SU-DHL-6 (cell line): ENCODE data around the gene ARNT2.

Experiments
- H2AFZ ChIP-seq: fragments of 200-600 bp; sonication (generic); 2 replicates; pipeline ENCODE4 v1.6.1; 2014; ENCODE audit warnings: low read depth, mild to moderate bottlenecking, moderate library complexity, mixed read lengths, antibody characterized with exemption, low read length; ENCODE audit not compliant: severe bottlenecking
- H3F3A ChIP-seq: fragments of 200-600 bp; shearing (Covaris generic); 2 replicates; pipeline ENCODE4 v1.6.0; 2016; ENCODE audit warnings: antibody characterized with exemption, mild to moderate bottlenecking; ENCODE audit not compliant: insufficient read depth
- H3K27ac ChIP-seq: fragments of 200-600 bp; sonication (generic); 2 replicates; pipeline ENCODE4 v1.5.1; 2016; ENCODE audit warnings: low read depth, mild to moderate bottlenecking, low read length, moderate library complexity, mixed read lengths
- H3K27me3 ChIP-seq: fragments of 200-600 bp; sonication (generic), shearing (Covaris generic); 2 replicates; pipeline ENCODE4 v1.6.0; 2014; ENCODE audit warnings: mild to moderate bottlenecking, low read length
- H3K36me3 ChIP-seq: fragments of 200-600 bp; sonication (generic); 2 replicates; pipeline ENCODE4 v1.6.1; 2014; ENCODE audit warnings: mild to moderate bottlenecking, low read length, mixed read lengths
- H3K4me2 ChIP-seq: fragments of 300-600, 200-600 bp; shearing (Covaris generic), sonication (generic); 2 replicates; pipeline ENCODE4 v1.6.0; 2014; ENCODE audit warnings: low read length, low read depth, mild to moderate bottlenecking; ENCODE audit not compliant: poor library complexity, severe bottlenecking
- H3K4me3 ChIP-seq: fragments of 200-600 bp; sonication (generic); 2 replicates; pipeline ENCODE4 v1.5.1; 2014; ENCODE audit warnings: antibody characterized with exemption, low read length, mild to moderate bottlenecking, mixed read lengths; ENCODE audit not compliant: insufficient read depth, poor library complexity, severe bottlenecking
- H3K79me2 ChIP-seq: fragments of 200-600 bp; sonication (generic); 2 replicates; pipeline ENCODE4 v1.6.1; 2014; ENCODE audit warnings: mild to moderate bottlenecking, low read length, moderate library complexity; ENCODE audit not compliant: insufficient read depth
- H3K9ac ChIP-seq: fragments of 200-600 bp; sonication (generic); 2 replicates; pipeline ENCODE4 v1.7.0; 2014; ENCODE audit warnings: mild to moderate bottlenecking, low read length
- H3K9me2 ChIP-seq: fragments of 200-600 bp; sonication (generic); replicated peaks from 2 replicates; pipeline ENCODE4 v1.6.1; 2014; ENCODE audit warnings: low read length; ENCODE audit not compliant: insufficient read depth
- H3K9me3 ChIP-seq: fragments of 200-600 bp; sonication (generic); 2 replicates; pipeline ENCODE4 v1.6.1; 2014; ENCODE audit warnings: low read length, mixed read lengths; ENCODE audit not compliant: insufficient read depth
- H4K20me1 ChIP-seq: fragments of 200-600 bp; sonication (generic); 2 replicates; pipeline ENCODE4 v1.6.1; 2014; ENCODE audit warnings: low read depth, mild to moderate bottlenecking, antibody characterized with exemption, low read length, moderate library complexity, mixed read lengths
- EZH2phosphoT487 ChIP-seq: fragments of 200-600 bp; sonication (generic), shearing (Covaris generic); conservative IDR thresholded peaks from 2 replicates; pipeline ENCODE4 v1.6.1; 2018; ENCODE audit warnings: mild to moderate bottlenecking, antibody characterized with exemption, low read length, moderate library complexity, mixed read lengths
- TF ChIP-seq, protein P1 (sequence below): fragments of 200-600 bp; sonication (generic); IDR thresholded peaks from one replicate; pipeline ENCODE4 v1.5.1; 2017; ENCODE audit warnings: antibody characterized with exemption, mild to moderate bottlenecking, low read length, moderate library complexity; ENCODE audit not compliant: insufficient read depth, poor library complexity, severe bottlenecking

Gene ARNT2

DNA sequence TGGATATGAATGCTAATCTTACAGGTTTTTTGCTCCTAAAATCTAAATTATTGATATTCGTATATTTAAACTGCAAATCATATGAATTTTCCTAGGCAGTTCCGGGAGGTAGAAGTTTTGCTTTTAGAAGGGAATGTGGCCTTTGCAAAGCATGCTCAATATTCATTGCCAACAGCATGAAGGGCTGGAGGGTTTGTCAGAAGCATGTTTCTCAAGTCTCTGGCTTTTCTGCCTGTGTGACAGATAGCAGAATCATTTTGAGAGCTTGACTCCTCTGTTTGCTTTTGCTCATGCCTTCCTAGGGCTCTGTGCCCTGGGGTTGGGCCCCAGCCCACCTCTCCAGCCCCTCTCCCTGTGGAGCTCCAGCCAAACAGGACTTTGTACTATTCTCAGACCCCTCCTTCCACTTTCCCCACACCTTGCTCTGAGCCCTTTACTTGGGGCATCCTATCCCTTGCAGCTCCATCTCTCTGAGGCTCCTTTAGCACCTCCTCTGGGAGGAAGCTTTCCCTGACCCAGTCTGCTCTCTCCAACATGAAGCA is 91.3 kb downstream of the ARNT2 start:
- Histone ChIP-seq H3K27ac (no peak overlapping the region), H3K9ac (no peak overlapping the region), H3K4me3 (no peak overlapping the region), H3F3A (no peaks in the 10 kb centered on the region), H3K9me3 (no peaks in the 10 kb centered on the region), H3K4me2 (no peak overlapping the region), H3K79me2 (no peaks in the 10 kb centered on the region), H3K27me3 (no peaks in the 10 kb centered on the region), H3K36me3 (no peaks in the 10 kb centered on the region), H2AFZ (no peak overlapping the region), H3K9me2 (no peaks in the 10 kb centered on the region), H4K20me1 (no peaks in the 10 kb centered on the region)
- TF ChIP-seq, protein P1, sequence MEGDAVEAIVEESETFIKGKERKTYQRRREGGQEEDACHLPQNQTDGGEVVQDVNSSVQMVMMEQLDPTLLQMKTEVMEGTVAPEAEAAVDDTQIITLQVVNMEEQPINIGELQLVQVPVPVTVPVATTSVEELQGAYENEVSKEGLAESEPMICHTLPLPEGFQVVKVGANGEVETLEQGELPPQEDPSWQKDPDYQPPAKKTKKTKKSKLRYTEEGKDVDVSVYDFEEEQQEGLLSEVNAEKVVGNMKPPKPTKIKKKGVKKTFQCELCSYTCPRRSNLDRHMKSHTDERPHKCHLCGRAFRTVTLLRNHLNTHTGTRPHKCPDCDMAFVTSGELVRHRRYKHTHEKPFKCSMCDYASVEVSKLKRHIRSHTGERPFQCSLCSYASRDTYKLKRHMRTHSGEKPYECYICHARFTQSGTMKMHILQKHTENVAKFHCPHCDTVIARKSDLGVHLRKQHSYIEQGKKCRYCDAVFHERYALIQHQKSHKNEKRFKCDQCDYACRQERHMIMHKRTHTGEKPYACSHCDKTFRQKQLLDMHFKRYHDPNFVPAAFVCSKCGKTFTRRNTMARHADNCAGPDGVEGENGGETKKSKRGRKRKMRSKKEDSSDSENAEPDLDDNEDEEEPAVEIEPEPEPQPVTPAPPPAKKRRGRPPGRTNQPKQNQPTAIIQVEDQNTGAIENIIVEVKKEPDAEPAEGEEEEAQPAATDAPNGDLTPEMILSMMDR = no peak
- TF ChIP-seq EZH2phosphoT487 = no peak

DNA sequence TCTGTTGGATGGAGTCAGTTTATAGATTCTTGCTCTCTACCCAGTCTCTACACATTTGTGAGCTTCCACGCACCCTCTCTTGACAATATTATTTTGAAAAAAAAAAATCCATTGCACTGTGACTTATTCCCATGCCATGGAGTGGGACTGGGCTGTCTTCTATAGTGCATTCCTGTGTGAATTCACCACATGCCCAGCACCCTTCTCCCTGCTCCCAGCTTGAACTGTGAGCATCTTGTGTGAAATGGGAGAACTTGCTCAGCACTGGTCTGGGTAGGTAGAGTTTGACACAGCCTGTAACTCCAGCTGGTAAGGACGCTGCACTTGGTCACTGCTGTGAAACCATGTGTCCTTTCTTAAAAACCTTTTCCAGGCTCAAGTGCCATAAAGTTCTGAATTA is 91.9 kb downstream of the ARNT2 start:
- no peaks in the 10 kb centered on the region for H3K9me2 ChIP-seq
- no peak overlapping the region for H3K4me2 ChIP-seq
- H3K9ac ChIP-seq = no peak overlapping the region
- TF ChIP-seq, protein P1 = no peak
- no peak for TF ChIP-seq EZH2phosphoT487
- H3K9me3 ChIP-seq = no peaks in the 10 kb centered on the region
- no peak overlapping the region for H3K4me3 ChIP-seq
- no peaks in the 10 kb centered on the region for H3K27me3 ChIP-seq
- no peaks in the 10 kb centered on the region for H3K79me2 ChIP-seq
- H2AFZ ChIP-seq = no peak overlapping the region
- H3K36me3 ChIP-seq = no peaks in the 10 kb centered on the region
- no peak overlapping the region for H3K27ac ChIP-seq
- H4K20me1 ChIP-seq = no peaks in the 10 kb centered on the region
- H3F3A ChIP-seq = no peaks in the 10 kb centered on the region

DNA sequence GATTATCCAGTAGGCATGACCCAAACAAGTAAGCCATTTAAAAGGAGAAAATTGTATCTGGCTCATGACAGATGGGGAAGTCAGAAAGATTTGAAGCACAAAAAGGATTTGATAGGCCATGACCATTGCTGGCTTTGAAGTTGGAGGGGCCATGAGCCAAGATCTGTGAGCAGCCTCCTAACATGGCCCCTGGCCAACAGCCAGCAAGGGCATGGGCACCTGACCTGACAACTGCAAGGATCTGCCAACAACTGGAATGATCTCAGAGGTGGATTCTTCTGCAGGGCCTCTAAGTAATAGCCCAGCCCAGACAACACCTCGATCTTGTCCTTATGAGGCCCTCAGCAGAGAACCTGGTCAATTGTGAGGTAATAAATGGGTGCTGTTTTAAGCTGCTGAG is 93.0 kb downstream of the ARNT2 start:
- no peaks in the 10 kb centered on the region for H3K9me3 ChIP-seq
- TF ChIP-seq EZH2phosphoT487 = no peak
- TF ChIP-seq, protein P1 = no peak
- no peaks in the 10 kb centered on the region for H3K27me3 ChIP-seq
- H4K20me1 ChIP-seq = no peaks in the 10 kb centered on the region
- no peaks in the 10 kb centered on the region for H3K79me2 ChIP-seq
- H3K36me3 ChIP-seq = no peaks in the 10 kb centered on the region
- H3F3A ChIP-seq = no peaks in the 10 kb centered on the region
- H3K27ac ChIP-seq = no peak overlapping the region
- no peak overlapping the region for H2AFZ ChIP-seq
- no peak overlapping the region for H3K4me3 ChIP-seq
- H3K9ac ChIP-seq = no peak overlapping the region
- H3K9me2 ChIP-seq = no peaks in the 10 kb centered on the region
- no peak overlapping the region for H3K4me2 ChIP-seq
